Measurements from ENCODE around the gene MCHR2.

The MCHR2 gene

DNA sequence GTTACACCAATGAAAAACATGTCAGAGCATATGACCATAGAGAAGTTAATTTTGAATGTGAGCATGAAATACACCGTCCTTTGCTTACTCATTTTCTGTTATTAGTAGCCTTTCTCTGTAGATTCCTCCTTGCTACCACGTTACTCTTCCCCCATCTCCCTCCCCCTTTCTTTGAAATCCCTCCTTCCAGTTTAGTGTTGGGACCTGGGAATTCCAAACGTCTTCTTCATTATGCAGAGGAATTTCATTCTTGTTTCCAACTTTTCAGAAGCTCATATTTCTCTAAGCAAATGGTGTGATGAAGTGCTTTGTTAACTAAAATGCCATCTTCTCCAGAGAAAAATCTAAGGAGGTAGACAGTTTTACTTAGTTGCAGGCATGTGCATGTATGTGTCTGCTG lies 122.4 kb downstream of the MCHR2 start:
- no peak for DNase-seq (ENCODE audit: low read depth in 1 of 2, low spot score in 1 of 2)
- H3K27ac ChIP-seq (replicated peaks): no peak overlapping the region
- peaks cover 16% of the 10 kb centered on the region for H3K27me3 ChIP-seq (ENCODE audit: insufficient read depth, poor library complexity, severe bottlenecking)
- no peak overlapping the region for H3K4me3 ChIP-seq (replicated peaks; ENCODE audit: insufficient read depth, low read length)
- TF ChIP-seq GABPA (IDR thresholded peaks at IDR 0.05; ENCODE audit: low read depth): no peak
